Activated CD8-positive, alpha-beta T cell treated with anti-CD3 and anti-CD28 coated beads, Interleukin-2, amount 10 ng/mL, durations not matched to agents 7 days and 5 days (primary cell): ENCODE results near the gene TMIGD3. TPM values are rescaled to one million over a fixed set of nuclear protein-coding genes. Genes with fewer than 3 reads are reported as not detected.

Source experiments
- ATAC-seq: fragments of 150-1000 bp; cut with Tn5 transposase; one replicate; pipeline ENCODE4 v1.10.0; 2021; ENCODE audit warnings: moderate library complexity
- CTCF ChIA-PET: fragments of 350-600 bp; sonication (Branson Sonifier 250); formaldehyde crosslinking; loops from one replicate; lab custom pipeline; 2021; ENCODE audit warnings: antibody characterized with exemption; lab: Charles Lee
- POLR2A ChIA-PET: fragments of 350-600 bp; sonication (Branson Sonifier 250); formaldehyde crosslinking; loops from one replicate; lab custom pipeline; 2021; ENCODE audit warnings: antibody characterized with exemption; lab: Charles Lee
- DNase-seq: peaks from one replicate; pipeline ENCODE4 v3.0.0-alpha.2; 2020
- H3K27ac Mint-ChIP-seq: one replicate; pipeline ENCODE4 v1.8.0; 2021; ENCODE audit warnings: mild to moderate bottlenecking, mixed read lengths
- H3K27me3 Mint-ChIP-seq: one replicate; pipeline ENCODE4 v1.8.0; 2021; ENCODE audit warnings: low read depth, mixed read lengths
- H3K36me3 Mint-ChIP-seq: one replicate; pipeline ENCODE4 v1.8.0; 2021; ENCODE audit warnings: low read depth, mixed read lengths
- H3K4me1 Mint-ChIP-seq: one replicate; pipeline ENCODE4 v1.8.0; 2021; ENCODE audit warnings: low read depth, mixed read lengths
- H3K4me3 Mint-ChIP-seq: one replicate; pipeline ENCODE4 v1.8.0; 2021; ENCODE audit warnings: mild to moderate bottlenecking, mixed read lengths
- H3K9me3 Mint-ChIP-seq: one replicate; pipeline ENCODE4 v1.8.0; 2022; ENCODE audit warnings: mixed read lengths; ENCODE audit not compliant: insufficient read depth
- total RNA-seq, 2 experiments: library from RNA; stranded (reverse); gene quantifications; one replicate each; pipeline ENCODE4 v1.2.3, GENCODE V29; 2021

TMIGD3 gene
- total RNA-seq, 2 experiments from 2014 or later: not detected

- no peak for ATAC-seq
- peaks cover 11% of the 10 kb centered on the region for H3K4me1 Mint-ChIP-seq
- H3K9me3 Mint-ChIP-seq: no peaks in the 10 kb centered on the region
- ChIA-PET POLR2A (interaction anchor here (0.9 kb wide), 1 partner anchor 15 kb away, joined by 3 read pairs; no protein-coding TSS in a partner anchor), CTCF (interaction anchor here (1.0 to 1.6 kb wide), 2 partner anchors 14 to 19 kb away, joined by 3 read pairs; no protein-coding TSS in a partner anchor)
- DNase-seq: no peak
- no peak overlapping the region for H3K27ac Mint-ChIP-seq
- H3K4me3 Mint-ChIP-seq: no peak overlapping the region
- no peaks in the 10 kb centered on the region for H3K27me3 Mint-ChIP-seq
- peaks cover 38% of the 10 kb centered on the region for H3K36me3 Mint-ChIP-seq
Measured at GRCh38 chr1:111466480-111466879, 37.0 kb downstream of the TMIGD3 start.

- ChIA-PET CTCF (interaction anchor here (0.6 to 1.6 kb wide), 3 partner anchors 13 to 266 kb away, joined by 3 read pairs; no protein-coding TSS in a partner anchor), POLR2A (interaction anchor here (0.9 kb wide), 1 partner anchor 14 kb away, joined by 3 read pairs; no protein-coding TSS in a partner anchor)
- Mint-ChIP-seq H3K27ac (no peak overlapping the region), H3K4me3 (no peak overlapping the region), H3K36me3 (peaks cover 43% of the 10 kb centered on the region), H3K27me3 (no peaks in the 10 kb centered on the region), H3K9me3 (no peaks in the 10 kb centered on the region), H3K4me1 (peaks cover 11% of the 10 kb centered on the region)
- ATAC-seq: no peak
- no peak for DNase-seq
Measured at GRCh38 chr1:111465754-111466153, 37.7 kb downstream of the TMIGD3 start.

GRCh38 chr1:111463029-111463683 is 40.3 kb downstream of the TMIGD3 start:
- ATAC-seq: no peak
- ChIA-PET CTCF (interaction anchor here (1.1 to 1.7 kb wide), 2 partner anchors 21 to 306 kb away, joined by 5 to 6 read pairs; no protein-coding TSS in a partner anchor), POLR2A (interaction anchor here (0.6 to 1.8 kb wide), 3 partner anchors 8 to 286 kb away, joined by 3 to 6 read pairs (median 6); no protein-coding TSS in a partner anchor)
- Mint-ChIP-seq H3K27ac (no peak overlapping the region), H3K27me3 (no peaks in the 10 kb centered on the region), H3K36me3 (peaks cover 66% of the 10 kb centered on the region), H3K9me3 (no peaks in the 10 kb centered on the region), H3K4me1 (peaks cover 20% of the 10 kb centered on the region), H3K4me3 (no peak overlapping the region)
- no peak for DNase-seq

GRCh38 chr1:111462370-111463028 is 40.9 kb downstream of the TMIGD3 start:
- no peak overlapping the region for H3K4me3 Mint-ChIP-seq
- no peak overlapping the region for H3K27ac Mint-ChIP-seq
- H3K9me3 Mint-ChIP-seq: no peaks in the 10 kb centered on the region
- DNase-seq: no peak
- no peaks in the 10 kb centered on the region for H3K27me3 Mint-ChIP-seq
- no peak for ATAC-seq
- peaks cover 15% of the 10 kb centered on the region for H3K4me1 Mint-ChIP-seq
- peaks cover 66% of the 10 kb centered on the region for H3K36me3 Mint-ChIP-seq
- POLR2A ChIA-PET: interaction anchor here (0.6 to 1.8 kb wide), 4 partner anchors 9 to 287 kb away, joined by 3 to 6 read pairs (median 4); partner anchors contain the start of genes ATP5PB and WDR77
- CTCF ChIA-PET: interaction anchor here (1.1 to 1.7 kb wide), 2 partner anchors 20 to 307 kb away, joined by 5 to 6 read pairs; no protein-coding TSS in a partner anchor

- Mint-ChIP-seq H3K36me3 (peaks cover 71% of the 10 kb centered on the region), H3K27ac (no peak overlapping the region), H3K9me3 (no peaks in the 10 kb centered on the region), H3K4me3 (no peak overlapping the region), H3K4me1 (peaks cover 18% of the 10 kb centered on the region), H3K27me3 (no peaks in the 10 kb centered on the region)
- ATAC-seq (no peak), DNase-seq (no peak)
- ChIA-PET POLR2A (interaction anchor here (0.6 to 1.8 kb wide), 4 partner anchors 10 to 280 kb away, joined by 3 to 6 read pairs (median 5); partner anchors contain the start of genes ATP5PB and WDR77), CTCF (no interaction called here)
Measured at GRCh38 chr1:111461765-111462164, 41.7 kb downstream of the TMIGD3 start.

- Mint-ChIP-seq H3K27me3 (no peaks in the 10 kb centered on the region), H3K27ac (peak overlapping the region; percentile 91), H3K4me1 (peaks cover 68% of the 10 kb centered on the region), H3K9me3 (no peaks in the 10 kb centered on the region), H3K4me3 (peak overlapping the region; percentile 66), H3K36me3 (peaks cover 85% of the 10 kb centered on the region)
- no peak for ATAC-seq
- POLR2A ChIA-PET: no interaction called here
- DNase-seq: no peak
- CTCF ChIA-PET: no interaction called here
Measured at GRCh38 chr1:111455642-111456031, 47.8 kb downstream of the TMIGD3 start.

- no peaks in the 10 kb centered on the region for H3K27me3 Mint-ChIP-seq
- CTCF ChIA-PET: interaction anchor here (0.7 to 2.6 kb wide), 2 partner anchors 21 to 53 kb away, joined by 3 to 12 read pairs; no protein-coding TSS in a partner anchor
- POLR2A ChIA-PET: no interaction called here
Measured at GRCh38 chr1:111454859-111455641, 48.4 kb downstream of the TMIGD3 start.

GRCh38 chr1:111453706-111454105 is 49.7 kb downstream of the TMIGD3 start:
- Mint-ChIP-seq H3K4me3 (no peak overlapping the region), H3K36me3 (peaks cover 84% of the 10 kb centered on the region), H3K27ac (peak overlapping the region; percentile 44), H3K27me3 (no peaks in the 10 kb centered on the region), H3K9me3 (no peaks in the 10 kb centered on the region), H3K4me1 (peaks cover 70% of the 10 kb centered on the region)
- ChIA-PET CTCF (interaction anchor here (0.6 to 2.6 kb wide), 11 partner anchors 11 to 301 kb away, joined by 3 to 12 read pairs (median 3); no protein-coding TSS in a partner anchor), POLR2A (interaction anchor here (0.8 to 2.2 kb wide), 4 partner anchors 18 to 301 kb away, joined by 3 to 7 read pairs (median 4); partner anchors contain the start of gene DDX20)
- ATAC-seq (no peak), DNase-seq (no peak)

More at GRCh38 chr1:111454859-111455641, 48.4 kb downstream of the TMIGD3 start:
- no peaks in the 10 kb centered on the region for H3K9me3 Mint-ChIP-seq
- DNase-seq (peak; percentile 39), ATAC-seq (peak; percentile 39)
- peaks cover 88% of the 10 kb centered on the region for H3K36me3 Mint-ChIP-seq
- H3K4me3 Mint-ChIP-seq: peak overlapping the region; percentile 66
- H3K4me1 Mint-ChIP-seq: peaks cover 71% of the 10 kb centered on the region
- peak overlapping the region; percentile 91 for H3K27ac Mint-ChIP-seq

- no peak overlapping the region for H3K4me3 Mint-ChIP-seq
- POLR2A ChIA-PET: interaction anchor here (0.7 to 2.2 kb wide), 3 partner anchors 19 to 51 kb away, joined by 3 to 7 read pairs (median 5); no protein-coding TSS in a partner anchor
- H3K4me1 Mint-ChIP-seq: peaks cover 73% of the 10 kb centered on the region
Measured at GRCh38 chr1:111452581-111452980, 50.9 kb downstream of the TMIGD3 start.

GRCh38 chr1:111450185-111450584 is 53.2 kb downstream of the TMIGD3 start:
- peaks cover 77% of the 10 kb centered on the region for H3K4me1 Mint-ChIP-seq
- DNase-seq: no peak
- ChIA-PET POLR2A (interaction anchor here (1.7 to 3.3 kb wide), 2 partner anchors 13 to 27 kb away, joined by 6 to 19 read pairs; no protein-coding TSS in a partner anchor), CTCF (interaction anchor here (1.0 to 5.2 kb wide), 6 partner anchors 26 to 304 kb away, joined by 3 to 34 read pairs (median 4); no protein-coding TSS in a partner anchor)
- ATAC-seq: no peak
- H3K36me3 Mint-ChIP-seq: peaks cover 81% of the 10 kb centered on the region
- H3K9me3 Mint-ChIP-seq: no peaks in the 10 kb centered on the region
- no peaks in the 10 kb centered on the region for H3K27me3 Mint-ChIP-seq
- H3K4me3 Mint-ChIP-seq: peak overlapping the region; percentile 100
- peak overlapping the region; percentile 99 for H3K27ac Mint-ChIP-seq

More at GRCh38 chr1:111452581-111452980, 50.9 kb downstream of the TMIGD3 start:
- DNase-seq: no peak
- peaks cover 80% of the 10 kb centered on the region for H3K36me3 Mint-ChIP-seq
- no peaks in the 10 kb centered on the region for H3K27me3 Mint-ChIP-seq
- no peak overlapping the region for H3K27ac Mint-ChIP-seq
- CTCF ChIA-PET: interaction anchor here (1.0 to 2.6 kb wide), 6 partner anchors 10 to 262 kb away, joined by 3 to 12 read pairs (median 4); no protein-coding TSS in a partner anchor
- ATAC-seq: no peak
- H3K9me3 Mint-ChIP-seq: no peaks in the 10 kb centered on the region
